Measurements from ENCODE around the gene TBC1D14.
"Not testable (repeated sequence)": the region's sequence is repeated elsewhere in the genome, so short reads cannot be mapped to it uniquely, and the experiment has no call there.

TBC1D14 gene

DNA sequence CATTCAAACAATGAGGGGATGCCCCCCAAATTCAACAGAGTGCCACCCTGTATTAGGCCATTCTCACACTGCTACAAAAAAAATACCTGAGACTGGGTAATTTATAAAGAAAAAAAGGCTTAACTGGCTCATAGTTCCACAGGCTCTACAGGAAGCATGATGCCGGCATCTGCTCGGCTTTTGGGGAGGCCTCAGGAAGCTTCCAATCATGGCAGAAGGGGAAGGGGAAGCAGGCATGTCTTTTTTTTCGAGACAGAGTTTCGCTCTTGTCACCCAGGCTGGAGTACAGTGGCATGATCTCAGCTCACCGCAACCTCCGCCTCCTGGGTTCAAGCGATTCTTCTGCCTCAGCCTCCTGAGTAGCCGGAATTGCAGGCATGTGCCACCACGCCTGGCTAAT is 18.7 kb upstream of the TBC1D14 start:
- not testable (repeated sequence) for DNase-seq

DNA sequence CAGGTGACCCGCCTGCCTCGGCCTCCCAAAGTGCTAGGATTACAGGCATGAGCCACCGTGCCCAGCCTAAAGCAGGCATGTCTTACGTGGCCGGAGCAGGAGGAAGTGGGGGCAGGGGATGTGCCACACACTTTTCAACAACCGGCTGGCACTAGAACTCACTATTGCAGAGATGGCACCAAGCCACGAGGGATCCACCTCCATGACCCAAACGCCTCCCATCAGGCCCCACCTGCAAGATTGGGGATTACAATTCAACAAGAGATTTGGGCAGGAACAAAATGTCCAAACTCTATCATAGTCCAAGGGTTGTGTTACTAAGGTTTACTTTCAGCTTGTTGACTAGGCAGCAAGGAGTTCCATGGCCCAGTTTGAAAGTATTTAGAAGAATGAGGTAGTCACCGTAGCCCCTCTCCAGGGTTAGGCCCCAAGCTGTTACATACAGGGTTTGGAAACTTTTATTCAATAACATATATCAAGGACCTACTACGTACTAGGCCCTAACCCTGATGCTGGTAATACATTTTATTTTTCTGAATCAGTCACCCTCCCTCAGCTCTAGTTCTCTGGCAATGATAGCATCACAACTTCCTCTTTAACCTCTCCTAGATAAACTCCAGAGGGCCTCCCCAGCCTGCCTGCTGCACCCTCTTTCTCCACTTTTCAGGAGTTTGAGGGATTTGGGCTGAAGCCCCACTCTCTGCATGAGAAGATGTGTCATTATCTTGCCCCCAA is 18.0 kb upstream of the TBC1D14 start:
- DNase-seq, result no peak

DNA sequence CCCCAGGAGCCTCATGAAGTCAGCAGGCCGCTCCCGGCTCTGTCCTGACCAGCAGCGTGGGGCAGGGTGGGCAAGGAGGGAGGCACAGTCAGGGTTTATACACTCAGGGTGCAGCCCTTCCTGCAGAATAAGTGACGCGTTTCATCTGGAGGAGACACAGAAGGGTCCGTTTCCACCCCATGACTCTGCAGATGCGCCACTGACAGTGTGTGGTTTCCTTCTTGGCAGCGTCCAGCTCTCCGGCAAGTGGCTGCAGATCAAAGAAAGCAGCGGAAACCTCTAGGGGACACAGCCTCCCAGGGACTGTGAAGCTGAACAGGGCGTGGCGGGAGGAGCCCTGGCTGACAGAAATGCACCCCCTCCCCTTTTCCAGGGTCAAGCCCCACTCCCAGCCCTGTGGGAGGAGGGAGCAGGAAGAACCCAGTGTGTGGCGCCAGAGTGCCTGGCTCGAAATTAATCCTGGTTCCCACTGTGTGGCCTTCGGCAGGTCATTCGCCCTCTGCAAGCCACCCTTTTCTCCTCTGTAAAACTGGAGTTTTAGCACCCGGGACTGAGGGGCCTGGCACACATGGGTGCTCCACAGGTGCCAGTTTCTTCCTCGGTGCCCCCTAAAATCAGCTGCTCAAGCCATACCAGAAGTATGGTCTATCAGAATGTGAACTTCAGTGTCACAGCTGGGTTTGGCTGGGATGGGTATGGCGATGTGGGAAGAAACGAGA is 17.3 kb upstream of the TBC1D14 start:
- no peak for DNase-seq

DNA sequence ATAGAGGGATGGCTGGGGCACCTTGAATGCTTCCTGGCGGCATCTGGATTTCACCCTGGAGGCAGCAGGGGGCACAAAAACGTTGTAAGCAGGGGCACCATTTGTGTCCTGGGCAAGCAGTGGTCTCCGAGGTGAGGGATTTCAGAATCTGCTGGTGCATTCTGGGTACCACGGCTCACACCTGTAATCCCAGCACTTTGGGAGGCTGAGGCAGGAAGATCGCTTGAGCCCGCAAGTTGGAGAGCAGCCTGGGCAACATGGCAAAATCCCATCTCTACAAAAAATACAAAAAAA is 16.8 kb upstream of the TBC1D14 start:
- no peak for DNase-seq

DNA sequence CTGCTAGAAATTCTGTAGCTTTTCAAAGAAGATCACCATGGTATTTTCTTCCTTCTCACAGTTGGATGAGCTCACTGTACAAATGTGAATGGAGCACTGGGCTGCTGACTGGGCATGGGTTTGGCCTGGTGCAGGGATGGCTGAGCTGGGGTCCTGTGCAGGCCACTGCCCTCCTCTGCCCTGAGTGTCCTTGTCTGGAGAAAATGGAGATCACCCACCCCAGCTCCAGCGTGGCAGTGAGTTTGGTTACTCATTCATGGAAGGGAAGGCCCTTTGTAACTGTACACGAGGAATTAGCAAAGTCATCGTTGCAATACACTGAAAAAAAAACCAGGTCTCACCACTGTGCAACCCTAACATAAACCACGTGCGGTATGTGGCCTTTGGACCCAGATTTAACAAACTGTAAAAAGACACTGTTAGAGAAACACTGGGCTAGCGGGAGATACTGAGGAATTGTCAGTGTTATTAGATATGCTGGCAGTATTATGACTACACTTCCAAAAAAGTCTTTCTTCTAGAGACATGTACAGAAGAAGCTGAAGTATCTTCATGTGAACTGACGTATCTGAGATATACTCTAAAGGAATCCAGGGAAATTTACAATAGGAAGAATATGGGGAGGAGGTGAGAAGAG is 16.1 kb upstream of the TBC1D14 start:
- DNase-seq, result no peak

GRCh38 chr4:6894086-6894478 is 15.5 kb upstream of the TBC1D14 start:
- no peak for DNase-seq

- no peak for DNase-seq
Measured at GRCh38 chr4:6894528-6895498, 14.8 kb upstream of the TBC1D14 start.

- DNase-seq, result no peak
Measured at GRCh38 chr4:6896035-6896434, 13.6 kb upstream of the TBC1D14 start.

- no peak for DNase-seq
Measured at GRCh38 chr4:6898763-6899162, 10.9 kb upstream of the TBC1D14 start.

DNA sequence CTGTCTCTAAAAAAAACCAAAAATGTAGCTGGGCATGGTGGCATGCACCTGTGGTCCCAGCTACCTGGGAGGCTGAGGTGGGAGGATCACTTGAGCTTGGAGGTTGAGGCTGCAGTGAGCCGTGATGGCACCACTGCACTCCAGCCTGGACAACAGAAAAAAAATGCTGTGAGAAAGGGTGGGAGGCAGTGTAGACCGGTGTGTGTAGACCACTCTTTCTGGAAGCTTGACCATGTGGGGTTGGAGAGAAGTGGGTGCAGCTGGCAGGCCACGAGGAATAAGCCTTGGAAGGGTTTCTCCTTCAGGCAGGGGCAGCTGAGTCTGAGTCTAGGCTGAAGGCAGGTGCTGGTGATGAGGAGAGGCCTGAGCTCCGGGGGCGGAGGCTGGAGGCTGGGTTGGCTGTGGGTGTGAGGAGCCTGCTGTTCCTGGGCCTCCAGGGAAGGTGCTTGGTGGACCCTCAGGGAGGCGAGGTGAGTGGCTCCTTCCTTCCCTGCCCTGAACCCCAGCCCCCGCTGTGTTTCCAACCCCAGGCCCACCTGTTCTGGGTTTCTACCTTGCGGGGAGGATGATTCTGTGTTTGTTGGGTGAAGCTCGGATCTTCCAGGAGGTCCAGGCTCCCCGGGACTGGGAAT is 9.3 kb upstream of the TBC1D14 start:
- DNase-seq, result no peak

DNA sequence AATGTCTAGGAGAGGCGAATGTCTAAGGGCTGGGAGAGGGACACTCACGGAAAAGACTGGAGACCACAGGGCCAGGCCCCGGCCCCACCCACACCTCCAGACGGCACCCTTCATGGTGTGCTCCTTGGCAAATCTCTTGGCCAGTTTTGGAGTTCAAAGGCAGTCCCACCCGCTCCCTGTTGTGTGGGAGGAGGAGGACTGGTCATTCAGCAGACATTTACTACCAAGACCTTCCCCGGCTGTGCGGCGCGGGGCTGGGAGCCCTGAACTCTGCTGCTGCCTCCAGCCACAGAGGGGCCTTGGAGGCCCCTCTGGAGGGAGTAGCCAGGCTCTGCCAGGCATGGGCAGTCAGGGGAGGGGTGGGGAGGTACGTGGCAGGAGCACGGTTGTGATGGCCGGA is 8.7 kb upstream of the TBC1D14 start:
- no peak for DNase-seq

DNA sequence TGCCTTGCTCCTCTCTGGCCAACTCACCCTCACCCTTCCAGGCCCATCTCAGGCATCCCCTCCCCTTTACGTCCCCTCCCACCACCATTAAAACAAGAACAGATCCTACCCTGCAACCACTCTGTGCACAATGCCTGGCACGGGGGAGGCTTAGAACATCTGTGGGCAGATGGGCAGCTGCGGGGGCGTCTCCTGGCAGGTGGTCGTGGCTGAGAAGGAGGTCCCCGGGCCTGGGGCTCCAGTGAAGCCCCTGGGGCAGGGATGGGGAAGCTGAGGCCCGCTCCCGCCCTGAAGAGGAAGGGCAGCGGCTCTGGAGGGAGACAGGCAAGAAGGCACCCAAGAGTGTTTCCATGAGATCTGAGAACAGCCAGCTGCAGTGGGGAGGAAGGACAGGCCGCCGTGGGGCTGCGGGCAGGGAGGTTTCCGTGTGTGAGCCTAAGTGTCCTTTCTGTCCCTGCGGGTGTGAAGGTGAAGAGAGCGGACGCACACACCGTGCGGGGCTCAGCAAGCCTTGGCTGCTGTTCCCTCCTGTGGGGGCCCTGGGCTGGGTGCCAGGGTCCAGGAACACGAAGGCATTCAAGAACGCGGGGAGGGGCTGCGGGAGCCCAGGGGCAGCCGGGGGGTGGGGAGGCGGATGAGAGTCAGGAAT is 7.8 kb upstream of the TBC1D14 start:
- DNase-seq, result no peak

GRCh38 chr4:6902318-6903042 is 7.1 kb upstream of the TBC1D14 start:
- no peak for DNase-seq

- no peak for DNase-seq
Measured at GRCh38 chr4:6905516-6906445, 3.8 kb upstream of the TBC1D14 start.

- DNase-seq, result not testable (repeated sequence)
Measured at GRCh38 chr4:6906486-6906885, 3.1 kb upstream of the TBC1D14 start.

- DNase-seq, result no peak
Measured at GRCh38 chr4:6907658-6908191, 1.9 kb upstream of the TBC1D14 start.

DNA sequence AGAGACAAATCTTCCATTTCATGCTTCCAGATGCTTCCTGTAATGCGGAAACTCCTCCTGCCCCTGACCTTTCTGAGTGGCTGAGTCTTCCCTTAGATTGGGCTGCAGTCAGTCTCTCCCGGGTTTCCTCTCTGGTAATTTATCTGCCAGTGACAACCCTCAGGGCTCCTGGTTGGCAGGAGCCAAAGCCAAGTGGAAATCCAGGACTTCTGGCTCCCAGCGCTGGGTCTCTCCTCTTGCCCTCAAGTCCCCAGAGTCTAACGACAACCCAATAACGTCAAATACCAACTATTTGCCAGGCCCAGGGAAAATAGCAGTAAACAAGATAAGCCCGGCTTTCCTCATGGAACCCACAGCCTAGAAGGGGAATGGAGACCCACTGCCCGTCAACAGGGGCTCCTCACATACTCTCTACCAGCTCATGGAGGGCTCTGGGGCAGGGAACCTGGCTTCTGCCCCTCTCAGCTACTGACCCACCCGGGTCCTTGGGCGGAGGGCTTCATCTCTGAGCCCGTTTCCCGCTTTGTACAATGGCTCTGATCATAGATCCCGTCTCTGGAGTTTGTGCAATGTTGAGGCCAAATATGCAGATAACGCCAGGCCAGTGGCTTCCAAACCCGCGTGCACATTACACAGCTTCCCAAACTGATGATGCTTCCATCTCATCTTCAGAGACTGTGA is 1.1 kb upstream of the TBC1D14 start:
- DNase-seq, result no peak

GRCh38 chr4:6909970-6910339 is 329 bp downstream of the TBC1D14 start:
- DNase-seq, result no peak

DNA sequence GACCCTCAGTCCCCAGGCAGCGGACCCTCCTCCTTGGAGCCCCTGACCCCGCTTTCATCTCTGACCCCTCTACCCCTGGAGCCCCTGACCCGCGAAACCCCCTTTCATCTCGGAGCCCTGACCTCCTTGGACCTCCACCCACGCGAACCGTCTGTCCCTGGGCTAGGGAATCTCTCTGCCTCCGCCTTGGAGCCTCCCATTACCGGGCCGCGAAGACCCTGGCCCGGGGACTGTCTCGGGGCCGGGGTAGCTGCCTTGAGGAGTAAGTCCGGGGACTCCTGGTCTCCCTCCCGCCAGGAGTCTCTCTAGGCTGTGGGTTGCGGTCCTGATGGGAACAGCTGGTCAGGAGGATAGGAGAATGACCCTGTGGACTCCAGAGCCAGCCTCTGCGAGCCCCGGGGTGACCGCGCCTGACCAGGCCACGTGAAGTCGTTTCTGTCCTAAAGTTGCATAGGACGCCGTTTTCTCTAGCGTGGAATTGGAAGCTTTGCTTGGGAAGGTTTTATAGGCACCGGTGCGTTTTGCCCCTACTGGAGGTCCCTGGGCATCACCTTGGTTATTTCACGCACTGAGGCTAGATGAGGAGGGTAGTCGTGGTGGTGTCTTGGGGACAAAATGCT is 824 bp downstream of the TBC1D14 start:
- DNase-seq, result no peak

All from cortex of kidney (tissue), 1 donor.